Measurements from ENCODE around the gene IKZF1. TPM values are rescaled to one million over a fixed set of nuclear protein-coding genes. Genes with fewer than 3 reads are reported as not detected.

The IKZF1 gene
- total RNA-seq, 1 experiment from 2014 or later: 0.77 TPM

DNA sequence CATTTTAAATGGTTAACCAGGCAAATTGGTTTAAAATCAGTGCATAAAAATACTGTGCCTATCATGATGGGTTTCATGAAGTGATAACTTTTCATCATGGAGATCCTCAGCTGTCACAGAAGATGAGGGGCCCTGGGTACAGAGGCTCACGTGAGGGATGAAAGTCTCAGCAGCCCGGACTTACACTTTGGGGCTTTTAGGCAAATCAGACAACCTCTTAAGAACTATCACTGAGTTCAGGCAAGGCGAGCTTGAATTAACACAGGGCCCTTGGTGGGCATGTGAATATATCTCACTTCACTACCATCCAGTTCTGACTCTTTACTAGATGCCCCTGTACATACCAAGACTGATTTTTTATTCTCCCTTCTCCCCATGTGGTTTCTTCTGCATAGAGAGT, 19.6 kb downstream of the IKZF1 start:
- H3K4me3 ChIP-seq (ENCODE audit: low read depth in 2 of 2, low read length in 2 of 2): no peak overlapping the region
- ChIA-PET POLR2A (no interaction called here), CTCF (no interaction called here)
- intact Hi-C loops (cut with micrococcal nuclease; ENCODE audit: unreplicated experiment) (no loop called here), in situ Hi-C loops (cut with HindIII; ENCODE audit: low pct_unique_long_range_greater_than_20kb, low sequenced_read_pairs) (no loop called here)
- ATAC-seq (no peak), DNase-seq (ENCODE audit: low read depth, low spot score) (no peak)
- TF ChIP-seq TCF7L2 (IDR thresholded peaks at IDR 0.05; ENCODE audit: low read depth, low read length) (no peak), POLR2AphosphoS5 (IDR thresholded peaks at IDR 0.05; ENCODE audit: low read depth, low read length) (no peak), REST (IDR thresholded peaks at IDR 0.05; ENCODE audit: insufficient read depth in 1 of 2, low read depth in 2 of 2, low read length in 1 of 2) (no peak), SIN3A (IDR thresholded peaks at IDR 0.05; ENCODE audit: borderline replicate concordance, insufficient read depth, low read depth, low read length) (no peak)
- TF ChIP-seq, protein P1, sequence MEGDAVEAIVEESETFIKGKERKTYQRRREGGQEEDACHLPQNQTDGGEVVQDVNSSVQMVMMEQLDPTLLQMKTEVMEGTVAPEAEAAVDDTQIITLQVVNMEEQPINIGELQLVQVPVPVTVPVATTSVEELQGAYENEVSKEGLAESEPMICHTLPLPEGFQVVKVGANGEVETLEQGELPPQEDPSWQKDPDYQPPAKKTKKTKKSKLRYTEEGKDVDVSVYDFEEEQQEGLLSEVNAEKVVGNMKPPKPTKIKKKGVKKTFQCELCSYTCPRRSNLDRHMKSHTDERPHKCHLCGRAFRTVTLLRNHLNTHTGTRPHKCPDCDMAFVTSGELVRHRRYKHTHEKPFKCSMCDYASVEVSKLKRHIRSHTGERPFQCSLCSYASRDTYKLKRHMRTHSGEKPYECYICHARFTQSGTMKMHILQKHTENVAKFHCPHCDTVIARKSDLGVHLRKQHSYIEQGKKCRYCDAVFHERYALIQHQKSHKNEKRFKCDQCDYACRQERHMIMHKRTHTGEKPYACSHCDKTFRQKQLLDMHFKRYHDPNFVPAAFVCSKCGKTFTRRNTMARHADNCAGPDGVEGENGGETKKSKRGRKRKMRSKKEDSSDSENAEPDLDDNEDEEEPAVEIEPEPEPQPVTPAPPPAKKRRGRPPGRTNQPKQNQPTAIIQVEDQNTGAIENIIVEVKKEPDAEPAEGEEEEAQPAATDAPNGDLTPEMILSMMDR (IDR thresholded peaks at IDR 0.05): no peak
- no TSS peak for BruUV-seq (replicated peaks)
- no peaks in the 10 kb centered on the region for H3K9me3 ChIP-seq (ENCODE audit: control insufficient read depth, insufficient read depth, low read depth, low read length)
- H3K27ac ChIP-seq (ENCODE audit: low read length): no peak overlapping the region
- H3K27me3 ChIP-seq (ENCODE audit: control insufficient read depth, insufficient read depth, low read length): peaks cover 52% of the 10 kb centered on the region
- H3K36me3 ChIP-seq (ENCODE audit: control insufficient read depth, insufficient read depth, low read length): no peaks in the 10 kb centered on the region
- no peaks in the 10 kb centered on the region for H3K4me1 ChIP-seq (ENCODE audit: control insufficient read depth, insufficient read depth, low read length)

DNA sequence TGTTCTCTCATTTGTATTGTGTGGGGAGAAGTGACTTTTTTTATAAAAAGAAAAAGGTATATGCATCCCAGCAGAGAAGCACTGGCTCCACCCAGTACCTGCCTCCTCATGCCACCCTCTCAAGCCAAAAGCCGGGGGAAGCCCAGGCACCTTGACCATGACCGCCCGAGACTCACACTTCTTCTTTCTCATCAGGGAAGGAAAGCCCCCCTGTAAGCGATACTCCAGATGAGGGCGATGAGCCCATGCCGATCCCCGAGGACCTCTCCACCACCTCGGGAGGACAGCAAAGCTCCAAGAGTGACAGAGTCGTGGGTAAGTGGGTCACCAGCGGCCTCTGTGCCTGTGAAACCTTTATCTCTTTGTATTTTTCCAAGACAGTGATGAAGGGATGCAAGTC, 22.9 kb downstream of the IKZF1 start:
- Histone ChIP-seq H3K4me3 (ENCODE audit: low read depth in 2 of 2, low read length in 2 of 2) (no peak overlapping the region), H3K4me1 (ENCODE audit: control insufficient read depth, insufficient read depth, low read length) (no peaks in the 10 kb centered on the region), H3K36me3 (ENCODE audit: control insufficient read depth, insufficient read depth, low read length) (no peaks in the 10 kb centered on the region), H3K27me3 (ENCODE audit: control insufficient read depth, insufficient read depth, low read length) (peaks cover 25% of the 10 kb centered on the region), H3K27ac (ENCODE audit: low read length) (no peak overlapping the region), H3K9me3 (ENCODE audit: control insufficient read depth, insufficient read depth, low read depth, low read length) (no peaks in the 10 kb centered on the region)
- TF ChIP-seq SIN3A (IDR thresholded peaks at IDR 0.05; ENCODE audit: borderline replicate concordance, insufficient read depth, low read depth, low read length) (no peak), POLR2AphosphoS5 (IDR thresholded peaks at IDR 0.05; ENCODE audit: low read depth, low read length) (no peak), TCF7L2 (IDR thresholded peaks at IDR 0.05; ENCODE audit: low read depth, low read length) (no peak), REST (IDR thresholded peaks at IDR 0.05; ENCODE audit: insufficient read depth in 1 of 2, low read depth in 2 of 2, low read length in 1 of 2) (no peak)
- TF ChIP-seq, protein P1 (IDR thresholded peaks at IDR 0.05): no peak
- ATAC-seq (no peak), DNase-seq (ENCODE audit: low read depth, low spot score) (no peak)
- in situ Hi-C loops (cut with HindIII; ENCODE audit: low pct_unique_long_range_greater_than_20kb, low sequenced_read_pairs): no loop called here
- intact Hi-C loops (cut with micrococcal nuclease; ENCODE audit: unreplicated experiment): no loop called here
- ChIA-PET POLR2A (no interaction called here), CTCF (no interaction called here)
- no TSS peak for BruUV-seq (replicated peaks)
